Measurements from ENCODE around the gene CD2BP2.

CD2BP2 gene

GRCh38 chr16:30367349-30368009 is 12.4 kb upstream of the CD2BP2 start:
- Histone ChIP-seq H3K4me3 (ENCODE audit: low read depth, low read length) (peak overlapping the region; percentile 6), H3K27me3 (ENCODE audit: control insufficient read depth, insufficient read depth, low read length) (no peaks in the 10 kb centered on the region), H3K9me3 (ENCODE audit: control insufficient read depth, insufficient read depth, low read length) (no peaks in the 10 kb centered on the region), H3K9ac (ENCODE audit: low read depth, low read length) (peak overlapping the region; percentile 3), H3K36me3 (ENCODE audit: control insufficient read depth, insufficient read depth, low read length) (no peaks in the 10 kb centered on the region), H3K4me1 (ENCODE audit: control insufficient read depth, insufficient read depth, low read length) (no peaks in the 10 kb centered on the region)

DNA sequence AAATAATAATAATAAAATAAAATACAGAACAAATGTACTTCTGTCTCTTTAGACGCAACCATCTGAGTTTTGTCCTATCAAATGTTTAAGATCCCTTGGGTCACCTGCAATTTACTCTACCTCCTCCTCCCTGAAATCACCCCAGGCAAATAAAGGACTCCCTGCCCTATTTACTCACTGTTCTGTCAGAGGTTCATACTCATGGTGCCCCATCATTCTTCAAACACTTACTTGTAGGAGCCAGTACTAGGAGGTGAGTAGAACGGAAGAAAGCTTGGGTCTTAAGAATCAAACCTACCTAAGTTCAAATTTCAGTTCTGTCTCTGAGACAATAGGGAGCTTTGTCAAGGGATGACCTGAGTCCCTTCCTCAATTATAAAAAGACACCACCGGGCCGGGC is 11.4 kb upstream of the CD2BP2 start:
- Histone ChIP-seq H3K27me3 (ENCODE audit: control insufficient read depth, insufficient read depth, low read length) (no peaks in the 10 kb centered on the region), H3K36me3 (ENCODE audit: control insufficient read depth, insufficient read depth, low read length) (no peaks in the 10 kb centered on the region), H3K9me3 (ENCODE audit: control insufficient read depth, insufficient read depth, low read length) (no peaks in the 10 kb centered on the region), H3K9ac (ENCODE audit: low read depth, low read length) (no peak overlapping the region), H3K4me3 (ENCODE audit: low read depth, low read length) (no peak overlapping the region), H3K4me1 (ENCODE audit: control insufficient read depth, insufficient read depth, low read length) (no peaks in the 10 kb centered on the region)

DNA sequence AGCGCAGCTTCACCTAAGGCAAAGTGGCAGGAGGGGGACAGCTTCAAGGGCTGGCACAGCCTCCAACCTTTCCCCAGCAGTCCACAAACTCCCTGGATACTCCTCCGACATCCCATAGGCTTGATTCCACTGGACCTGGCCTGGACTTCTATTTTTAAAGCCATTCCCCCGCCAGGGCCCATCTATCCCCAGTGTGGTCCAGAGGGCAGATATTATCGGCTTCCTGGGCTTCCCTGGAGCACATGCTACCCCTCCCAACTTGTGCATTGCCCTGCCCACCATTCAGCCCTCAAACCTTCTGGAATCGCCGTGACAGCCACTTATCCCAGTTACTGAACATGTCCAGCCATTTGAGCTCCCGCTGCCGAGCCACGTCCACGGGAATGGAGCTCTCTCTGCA is 10.1 kb upstream of the CD2BP2 start:
- Histone ChIP-seq H3K9me3 (ENCODE audit: control insufficient read depth, insufficient read depth, low read length) (no peaks in the 10 kb centered on the region), H3K36me3 (ENCODE audit: control insufficient read depth, insufficient read depth, low read length) (no peaks in the 10 kb centered on the region), H3K9ac (ENCODE audit: low read depth, low read length) (no peak overlapping the region), H3K4me3 (ENCODE audit: low read depth, low read length) (no peak overlapping the region), H3K4me1 (ENCODE audit: control insufficient read depth, insufficient read depth, low read length) (peaks cover under 1% of the 10 kb centered on the region), H3K27me3 (ENCODE audit: control insufficient read depth, insufficient read depth, low read length) (no peaks in the 10 kb centered on the region)

DNA sequence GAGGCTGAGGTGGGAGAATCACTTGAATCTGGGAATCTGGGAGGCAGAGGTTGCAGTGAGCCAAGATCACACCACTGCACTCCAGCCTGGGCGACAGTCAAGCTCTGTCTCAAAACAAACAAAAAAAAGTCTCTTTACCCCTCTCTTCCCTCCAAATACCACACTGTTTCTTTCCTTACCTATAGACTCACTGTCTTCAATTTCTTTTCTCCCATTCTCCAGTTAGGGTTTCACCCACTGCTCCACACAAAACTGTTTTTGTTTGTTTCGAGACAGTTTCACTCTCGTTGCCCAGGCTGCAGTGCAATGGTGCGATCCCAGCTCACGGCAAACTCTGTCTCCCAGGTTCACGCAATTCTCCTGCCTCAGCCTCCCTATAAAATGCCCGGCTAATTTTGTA is 6.1 kb upstream of the CD2BP2 start:
- Histone ChIP-seq H3K36me3 (ENCODE audit: control insufficient read depth, insufficient read depth, low read length) (peaks cover 10% of the 10 kb centered on the region), H3K4me1 (ENCODE audit: control insufficient read depth, insufficient read depth, low read length) (peaks cover 4% of the 10 kb centered on the region), H3K4me3 (ENCODE audit: low read depth, low read length) (no peak overlapping the region), H3K9me3 (ENCODE audit: control insufficient read depth, insufficient read depth, low read length) (no peaks in the 10 kb centered on the region), H3K27me3 (ENCODE audit: control insufficient read depth, insufficient read depth, low read length) (no peaks in the 10 kb centered on the region), H3K9ac (ENCODE audit: low read depth, low read length) (no peak overlapping the region)

DNA sequence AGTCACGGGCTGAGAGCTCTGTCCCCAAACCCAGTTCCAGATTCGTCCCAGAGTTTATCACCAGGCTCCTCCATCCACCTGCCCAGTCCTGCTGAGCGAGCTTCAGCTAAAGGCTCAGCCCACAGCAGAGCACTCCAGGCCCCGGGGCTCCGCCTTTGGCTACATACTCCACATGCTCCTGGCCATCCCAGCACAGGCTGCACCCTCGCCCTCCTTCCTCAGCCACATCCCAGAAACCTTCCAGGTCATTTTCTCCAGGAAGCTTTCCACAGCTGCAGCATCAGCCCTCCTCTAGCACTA is 4.7 kb upstream of the CD2BP2 start:
- Histone ChIP-seq H3K27me3 (ENCODE audit: control insufficient read depth, insufficient read depth, low read length) (no peaks in the 10 kb centered on the region), H3K9ac (ENCODE audit: low read depth, low read length) (peak overlapping the region; percentile 24), H3K9me3 (ENCODE audit: control insufficient read depth, insufficient read depth, low read length) (no peaks in the 10 kb centered on the region), H3K4me3 (ENCODE audit: low read depth, low read length) (no peak overlapping the region), H3K4me1 (ENCODE audit: control insufficient read depth, insufficient read depth, low read length) (peaks cover 6% of the 10 kb centered on the region), H3K36me3 (ENCODE audit: control insufficient read depth, insufficient read depth, low read length) (peaks cover 10% of the 10 kb centered on the region)

DNA sequence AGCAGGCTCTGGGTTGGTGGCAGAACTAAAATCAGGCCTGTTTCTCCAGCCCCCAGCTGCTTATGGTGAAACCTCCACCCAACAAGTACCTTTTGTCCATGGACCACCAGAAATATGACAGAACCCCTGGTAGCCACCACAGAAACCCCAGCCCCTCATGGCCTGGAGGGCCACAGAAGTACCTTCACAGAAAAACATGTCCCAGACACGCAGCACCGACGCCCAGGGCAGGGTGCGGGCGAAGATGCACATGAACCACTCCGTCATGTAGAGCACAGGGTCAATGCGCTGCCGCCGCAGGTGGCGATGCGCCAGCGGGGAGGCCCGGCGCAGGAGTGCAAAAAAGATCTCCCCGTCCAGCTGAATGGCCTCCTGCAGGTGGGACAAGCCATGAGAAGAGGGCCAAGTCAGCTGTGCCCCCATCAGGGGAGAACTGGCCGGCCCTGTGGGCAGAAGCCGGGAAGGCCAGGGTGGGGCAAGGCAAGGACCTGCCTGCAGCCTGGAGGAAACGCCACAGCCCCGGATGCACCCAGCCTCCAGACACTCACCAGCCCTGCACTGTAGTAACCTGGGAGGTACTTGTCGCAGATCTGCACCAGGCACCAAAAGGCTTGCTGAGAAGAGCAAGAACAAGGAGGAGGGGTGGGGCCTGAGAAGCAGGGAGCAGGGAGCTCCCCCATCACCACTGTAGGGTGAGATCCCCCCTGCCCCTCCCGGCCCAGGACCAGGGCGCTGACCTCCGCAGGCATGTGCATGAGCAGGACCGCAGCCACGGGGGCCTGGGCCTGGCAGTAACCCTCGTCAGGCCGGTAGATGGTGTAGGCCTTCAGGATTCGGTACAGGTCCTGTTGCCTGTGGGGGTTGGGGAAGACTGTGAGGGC is 4.1 kb upstream of the CD2BP2 start:
- Histone ChIP-seq H3K9ac (ENCODE audit: low read depth, low read length) (no peak overlapping the region), H3K4me1 (ENCODE audit: control insufficient read depth, insufficient read depth, low read length) (peaks cover 6% of the 10 kb centered on the region), H3K9me3 (ENCODE audit: control insufficient read depth, insufficient read depth, low read length) (no peaks in the 10 kb centered on the region), H3K27me3 (ENCODE audit: control insufficient read depth, insufficient read depth, low read length) (no peaks in the 10 kb centered on the region), H3K4me3 (ENCODE audit: low read depth, low read length) (no peak overlapping the region), H3K36me3 (ENCODE audit: control insufficient read depth, insufficient read depth, low read length) (peaks cover 10% of the 10 kb centered on the region)

DNA sequence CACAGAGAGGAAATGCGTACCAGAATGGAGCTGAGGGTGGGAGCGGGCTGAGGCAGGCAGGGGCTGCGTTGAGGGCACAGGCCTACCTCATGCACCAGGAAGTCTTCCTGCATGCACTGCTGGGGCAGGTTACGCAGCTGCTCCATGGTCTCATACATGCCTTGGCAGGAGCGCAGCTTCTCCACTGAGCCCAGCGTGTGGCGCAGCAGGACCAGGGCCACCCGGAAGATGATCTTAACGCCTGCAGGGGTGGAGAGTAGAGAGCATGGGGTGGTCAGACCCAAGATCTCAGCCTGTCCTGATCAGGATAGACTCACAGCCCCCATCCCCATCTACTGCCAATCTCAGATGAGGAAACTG is 3.4 kb upstream of the CD2BP2 start:
- peak overlapping the region; percentile 37 for H3K9ac ChIP-seq (ENCODE audit: low read depth, low read length)
- H3K27me3 ChIP-seq (ENCODE audit: control insufficient read depth, insufficient read depth, low read length): no peaks in the 10 kb centered on the region
- no peak overlapping the region for H3K4me3 ChIP-seq (ENCODE audit: low read depth, low read length)
- H3K4me1 ChIP-seq (ENCODE audit: control insufficient read depth, insufficient read depth, low read length): peaks cover 6% of the 10 kb centered on the region
- H3K36me3 ChIP-seq (ENCODE audit: control insufficient read depth, insufficient read depth, low read length): peaks cover 10% of the 10 kb centered on the region
- no peaks in the 10 kb centered on the region for H3K9me3 ChIP-seq (ENCODE audit: control insufficient read depth, insufficient read depth, low read length)

DNA sequence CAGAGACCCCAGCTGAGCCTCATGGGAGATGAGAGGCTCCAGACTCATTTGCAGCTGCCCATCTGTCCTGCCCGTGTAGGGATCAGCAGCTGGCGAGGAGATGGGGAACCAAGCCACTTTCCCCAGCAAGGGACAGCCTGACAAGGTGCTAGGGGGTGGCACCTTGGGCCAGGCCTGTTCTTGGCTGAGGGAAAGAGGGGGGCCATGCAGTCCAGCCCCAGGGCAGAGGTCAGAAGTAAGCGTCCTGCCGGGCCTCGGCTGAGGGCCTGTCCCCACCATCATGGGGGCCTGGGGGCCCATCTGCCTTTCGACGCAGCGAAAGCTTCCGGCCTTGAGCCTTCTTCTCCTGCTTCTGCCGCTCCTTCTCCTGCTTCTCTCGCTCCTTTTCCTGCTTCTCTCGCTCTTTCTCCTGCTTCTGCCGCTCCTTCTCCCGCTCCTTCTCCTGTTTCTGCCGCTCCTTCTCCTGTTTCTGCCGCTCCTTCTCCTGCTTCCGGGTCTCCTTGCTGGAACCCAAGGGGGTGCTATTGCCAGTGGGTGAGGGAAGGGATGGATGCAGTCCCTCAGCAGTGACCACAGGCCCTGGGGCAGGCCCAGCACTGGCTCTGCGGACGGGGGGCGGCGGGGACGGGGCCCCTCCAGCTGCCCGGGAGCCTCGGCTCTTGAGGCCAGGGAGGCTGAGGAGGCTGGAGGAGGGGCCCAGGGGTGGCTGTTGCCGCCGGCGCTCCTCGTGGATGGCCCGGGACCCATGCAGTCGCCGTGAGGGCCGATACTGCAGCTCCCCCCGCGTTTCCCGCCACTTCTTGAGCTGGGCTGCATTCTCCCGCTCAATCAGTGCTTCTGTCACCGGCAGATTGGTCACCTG is 2.8 kb upstream of the CD2BP2 start:
- H3K36me3 ChIP-seq (ENCODE audit: control insufficient read depth, insufficient read depth, low read length): peaks cover 16% of the 10 kb centered on the region
- H3K9ac ChIP-seq (ENCODE audit: low read depth, low read length): peak overlapping the region; percentile 37
- H3K4me3 ChIP-seq (ENCODE audit: low read depth, low read length): no peak overlapping the region
- H3K9me3 ChIP-seq (ENCODE audit: control insufficient read depth, insufficient read depth, low read length): no peaks in the 10 kb centered on the region
- peaks cover 6% of the 10 kb centered on the region for H3K4me1 ChIP-seq (ENCODE audit: control insufficient read depth, insufficient read depth, low read length)
- no peaks in the 10 kb centered on the region for H3K27me3 ChIP-seq (ENCODE audit: control insufficient read depth, insufficient read depth, low read length)

- no peaks in the 10 kb centered on the region for H3K27me3 ChIP-seq (ENCODE audit: control insufficient read depth, insufficient read depth, low read length)
Measured at GRCh38 chr16:30357085-30357714, 2.1 kb upstream of the CD2BP2 start.

DNA sequence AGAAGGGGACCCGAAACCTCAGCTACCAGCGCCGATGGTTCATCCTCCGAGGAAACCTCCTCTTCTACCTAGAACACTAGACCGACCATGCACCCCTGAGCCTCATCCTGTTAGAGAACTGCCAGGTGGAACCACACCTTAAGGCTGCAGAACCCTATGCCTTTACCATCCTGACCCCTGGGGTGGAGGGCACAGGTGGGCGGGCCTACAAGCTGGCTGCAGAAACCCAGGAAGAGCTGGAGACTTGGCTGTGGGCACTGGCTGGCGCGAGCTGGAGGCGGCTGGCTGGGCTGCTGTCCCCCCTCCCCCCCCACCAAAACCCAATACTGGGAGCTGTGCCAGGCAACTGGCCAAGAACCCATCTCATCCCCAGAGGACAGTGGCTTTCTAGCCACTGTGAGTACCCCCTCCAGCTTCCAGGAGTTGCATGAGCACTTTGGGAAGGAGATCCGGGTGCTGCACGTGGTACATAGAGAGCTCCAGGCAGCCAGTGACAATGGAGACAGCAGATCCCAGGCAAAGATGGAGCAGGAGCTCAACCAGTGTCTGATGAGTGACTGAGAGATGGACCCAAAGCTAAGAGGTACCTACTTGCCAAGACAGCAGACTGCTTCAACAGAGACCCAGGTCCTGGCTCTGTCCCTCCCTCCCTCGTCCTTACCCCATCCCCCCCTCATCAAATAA is 1.4 kb upstream of the CD2BP2 start:
- peak overlapping the region; percentile 79 for H3K4me3 ChIP-seq (ENCODE audit: low read depth, low read length)
- H3K9ac ChIP-seq (ENCODE audit: low read depth, low read length): peak overlapping the region; percentile 97
- H3K36me3 ChIP-seq (ENCODE audit: control insufficient read depth, insufficient read depth, low read length): peaks cover 28% of the 10 kb centered on the region
- H3K27me3 ChIP-seq (ENCODE audit: control insufficient read depth, insufficient read depth, low read length): no peaks in the 10 kb centered on the region
- peaks cover 6% of the 10 kb centered on the region for H3K4me1 ChIP-seq (ENCODE audit: control insufficient read depth, insufficient read depth, low read length)
- no peaks in the 10 kb centered on the region for H3K9me3 ChIP-seq (ENCODE audit: control insufficient read depth, insufficient read depth, low read length)

More at GRCh38 chr16:30357085-30357714, 2.1 kb upstream of the CD2BP2 start:
- H3K36me3 ChIP-seq (ENCODE audit: control insufficient read depth, insufficient read depth, low read length): peaks cover 23% of the 10 kb centered on the region
- peaks cover 6% of the 10 kb centered on the region for H3K4me1 ChIP-seq (ENCODE audit: control insufficient read depth, insufficient read depth, low read length)
- H3K9me3 ChIP-seq (ENCODE audit: control insufficient read depth, insufficient read depth, low read length): no peaks in the 10 kb centered on the region
- no peak overlapping the region for H3K9ac ChIP-seq (ENCODE audit: low read depth, low read length)
- H3K4me3 ChIP-seq (ENCODE audit: low read depth, low read length): no peak overlapping the region

DNA sequence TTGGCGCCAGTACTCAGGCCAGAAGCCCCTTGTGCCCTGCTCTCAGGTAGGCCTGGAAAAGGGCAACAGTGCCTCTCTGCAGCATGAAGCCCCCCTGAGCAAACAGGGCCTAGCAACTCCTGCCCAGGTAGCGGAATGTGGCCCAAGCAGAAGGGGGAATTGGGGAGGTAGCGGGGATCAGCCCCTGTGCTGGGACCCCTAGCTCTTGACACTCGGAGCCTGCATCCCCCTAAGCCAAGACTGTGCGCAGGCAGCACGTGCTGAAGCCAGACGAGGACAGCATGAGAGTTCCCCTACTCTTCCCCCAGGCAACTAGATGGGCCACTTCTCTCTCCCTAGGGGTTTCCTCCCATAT is 823 bp upstream of the CD2BP2 start:
- H3K27me3 ChIP-seq (ENCODE audit: control insufficient read depth, insufficient read depth, low read length): no peaks in the 10 kb centered on the region
- peaks cover 35% of the 10 kb centered on the region for H3K36me3 ChIP-seq (ENCODE audit: control insufficient read depth, insufficient read depth, low read length)
- H3K9ac ChIP-seq (ENCODE audit: low read depth, low read length): peak overlapping the region; percentile 97
- peaks cover 6% of the 10 kb centered on the region for H3K4me1 ChIP-seq (ENCODE audit: control insufficient read depth, insufficient read depth, low read length)
- H3K4me3 ChIP-seq (ENCODE audit: low read depth, low read length): peak overlapping the region; percentile 79
- H3K9me3 ChIP-seq (ENCODE audit: control insufficient read depth, insufficient read depth, low read length): no peaks in the 10 kb centered on the region

Measured in iPS-15b (cell line).